Spleen (tissue), 11 donors: ENCODE measurements around the gene TBC1D22A. TPM values are rescaled to one million over a fixed set of nuclear protein-coding genes. Genes with fewer than 3 reads are reported as not detected.
A peak's percentile ranks its signal among the peaks of the same experiment; 100 is the strongest.

ENCODE experiments used
- DNase-seq: peaks from one replicate; pipeline ENCODE4 v3.0.0-alpha.2; 2020
- H3K27ac ChIP-seq, 8 donors: fragments of 200-600 bp; sonication (generic) in 7 of 8; 1 replicate in 4 of 8; 2 replicates in 4 of 8; pipeline versions ENCODE4 v1.5.0 to v1.8.0; 2016 to 2021; ENCODE audit warnings: inconsistent platforms in 4 of 8, mild to moderate bottlenecking in 4 of 8, moderate library complexity in 1 of 8
- H3K27me3 ChIP-seq, 7 donors: fragments of 200-600 bp; sonication (generic) in 6 of 7; replicated peaks in 1 of 7; 1 replicate in 4 of 7; 2 replicates in 3 of 7; pipeline versions ENCODE4 v1.5.0 to v1.8.0; 2016 to 2021; ENCODE audit warnings: inconsistent platforms in 3 of 7, mild to moderate bottlenecking in 1 of 7
- H3K36me3 ChIP-seq, 6 donors: fragments of 200-600 bp; sonication (generic) in 5 of 6; 1 replicate in 4 of 6; 2 replicates in 2 of 6; pipeline versions ENCODE4 v1.5.0 to v1.8.0; 2016 to 2021; ENCODE audit warnings: inconsistent platforms in 2 of 6
- H3K4me1 ChIP-seq, 6 donors: fragments of 200-600 bp; sonication (generic) in 5 of 6; 1 replicate in 3 of 6; 2 replicates in 3 of 6; pipeline versions ENCODE4 v1.5.0 to v1.8.0; 2016 to 2021; ENCODE audit warnings: inconsistent platforms in 3 of 6
- H3K4me3 ChIP-seq, 8 donors: fragments of 200-600 bp; sonication (generic) in 7 of 8; 1 replicate in 4 of 8; 2 replicates in 4 of 8; pipeline versions ENCODE4 v1.5.0 to v1.8.0; 2016 to 2021; ENCODE audit warnings: inconsistent platforms in 4 of 8, mild to moderate bottlenecking in 4 of 8, moderate library complexity in 2 of 8
- H3K9me3 ChIP-seq, 8 donors: fragments of 200-600 bp; sonication (generic) in 7 of 8; 1 replicate in 4 of 8; 2 replicates in 4 of 8; pipeline versions ENCODE4 v1.5.0 to v1.8.0; 2016 to 2021; ENCODE audit warnings: inconsistent platforms in 4 of 8
- POLR2A ChIP-seq, 3 donors: fragments of 450-650 bp; IDR thresholded peaks; one replicate each; pipeline ENCODE4 v1.5.1; 2017; ENCODE audit warnings: antibody characterized with exemption in 3 of 3, mild to moderate bottlenecking in 1 of 3
- POLR2AphosphoS5 ChIP-seq, 3 donors: sonication (generic); formaldehyde crosslinking; IDR thresholded peaks; one replicate each; pipeline ENCODE4 v1.5.1; 2017; ENCODE audit warnings: antibody characterized with exemption in 3 of 3
- whole genome bisulfite sequencing, 5 donors: extraction: QIAGEN DNeasy Blood & Tissue Kit in 3 of 5; methylation state at CpG; one replicate each; pipeline versions ENCODE4 v1.1.5 to v1.1.7; 2013 to 2018; 5-methylcytosine and 5-hydroxymethylcytosine counted together
- intact Hi-C: fragments of 100-400 bp; cut with DNase I; formaldehyde crosslinking; loops from one replicate; pipeline ENCODE4 v1.15.0; 2023; ENCODE audit warnings: low total_unique reads
- polyA plus RNA-seq, 3 donors: library from polyadenylated mRNA; stranded (reverse); fragments of 200-250 nt; gene quantifications; one replicate each; pipeline ENCODE4 v1.2.1, GENCODE V29; 2013
- total RNA-seq, 7 donors: library from RNA; depleted of rRNA in 3 of 7; stranded (reverse); fragments of >200 nt in 3 of 7; fragmentation: NEBNext Ultra II Directional in 4 of 7; extraction: Animal tissue kit (Norgen Biotek cat#: 25700) in 4 of 7; gene quantifications; one replicate each; pipeline versions ENCODE4 v1.1.0 to v1.2.1, GENCODE V29; 2016 to 2021
- TF ChIP-seq, protein P1 (sequence below), 11 experiments: fragments of 200-600 bp in 7 of 11; fragments of 450-650 bp in 4 of 11; sonication (generic) in 4 of 11; IDR thresholded peaks in 8 of 11; conservative IDR thresholded peaks in 3 of 11; 1 replicate in 7 of 11; 2 replicates in 4 of 11; pipeline versions ENCODE4 v1.4.0 to v1.8.0; 2016 to 2021; ENCODE audit warnings: antibody characterized with exemption in 11 of 11, inconsistent platforms in 4 of 11, mild to moderate bottlenecking in 1 of 11
- donor health status: healthy with polysubstance abuse.
- donor health status: DM: no; HTN: no; CAD: no; lungs with moderate emphysema.
- donor health status: DM: no; HTN: no; CAD: no.
- donor health status: Bipolar disorder and iron deficiency.
- donor health status: healthy.
- donor health status: DM: no; HTN: no; CAD: no.
- donor health status: DM: yes; HTN: yes; CAD: no.

The TBC1D22A gene
- total and polyA plus RNA-seq, 10 donors = 17.2 to 66.9 (median 49.6) TPM

DNA sequence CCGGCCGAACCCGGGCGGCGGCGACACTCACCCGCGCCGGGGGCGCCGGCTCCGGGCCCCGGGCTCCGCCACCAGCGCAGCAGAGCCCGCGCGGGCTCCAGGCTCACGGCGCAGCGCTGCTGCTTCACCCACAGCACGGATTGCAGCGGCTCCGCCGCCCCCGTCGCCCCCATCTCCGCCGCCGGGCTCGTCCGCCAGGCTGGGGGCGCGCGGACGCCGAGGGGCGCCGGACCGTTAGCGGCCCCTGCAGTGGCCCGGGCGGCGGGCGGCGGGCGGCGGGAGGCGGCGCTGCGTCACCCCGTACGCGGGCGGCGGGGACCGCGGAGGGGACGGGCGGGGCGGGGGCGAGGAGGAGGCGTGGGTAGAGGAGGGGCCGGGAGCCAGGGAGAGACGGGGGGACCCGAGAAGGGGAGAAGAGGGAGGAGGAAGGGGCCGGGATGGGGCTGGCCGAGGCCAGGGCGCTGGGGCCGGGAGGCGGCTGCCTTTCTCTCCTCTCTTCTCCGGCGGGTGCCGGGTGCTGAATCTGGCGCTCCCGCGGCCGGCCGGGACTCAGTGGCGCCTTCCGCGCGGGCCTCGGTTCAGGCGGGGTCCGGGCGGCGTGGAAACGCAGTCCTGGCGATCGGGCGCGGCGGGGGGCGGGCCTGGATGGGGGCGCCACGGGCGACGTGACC, 24.3 kb upstream of the TBC1D22A start, which contains the start of gene CERK:
TSS of gene CERK (minus strand) at position 277 of the 671 bp plus-strand sequence. CDS start at position 173, 104 bp downstream.
- TF ChIP-seq POLR2A (IDR thresholded peaks at IDR 0.05) (peak in 1 of 3 donors; percentile 7), POLR2AphosphoS5 (IDR thresholded peaks at IDR 0.05) (peak in 2 of 3 donors; percentile 58 to 61)
- TF ChIP-seq, protein P1, sequence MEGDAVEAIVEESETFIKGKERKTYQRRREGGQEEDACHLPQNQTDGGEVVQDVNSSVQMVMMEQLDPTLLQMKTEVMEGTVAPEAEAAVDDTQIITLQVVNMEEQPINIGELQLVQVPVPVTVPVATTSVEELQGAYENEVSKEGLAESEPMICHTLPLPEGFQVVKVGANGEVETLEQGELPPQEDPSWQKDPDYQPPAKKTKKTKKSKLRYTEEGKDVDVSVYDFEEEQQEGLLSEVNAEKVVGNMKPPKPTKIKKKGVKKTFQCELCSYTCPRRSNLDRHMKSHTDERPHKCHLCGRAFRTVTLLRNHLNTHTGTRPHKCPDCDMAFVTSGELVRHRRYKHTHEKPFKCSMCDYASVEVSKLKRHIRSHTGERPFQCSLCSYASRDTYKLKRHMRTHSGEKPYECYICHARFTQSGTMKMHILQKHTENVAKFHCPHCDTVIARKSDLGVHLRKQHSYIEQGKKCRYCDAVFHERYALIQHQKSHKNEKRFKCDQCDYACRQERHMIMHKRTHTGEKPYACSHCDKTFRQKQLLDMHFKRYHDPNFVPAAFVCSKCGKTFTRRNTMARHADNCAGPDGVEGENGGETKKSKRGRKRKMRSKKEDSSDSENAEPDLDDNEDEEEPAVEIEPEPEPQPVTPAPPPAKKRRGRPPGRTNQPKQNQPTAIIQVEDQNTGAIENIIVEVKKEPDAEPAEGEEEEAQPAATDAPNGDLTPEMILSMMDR (IDR thresholded peaks at IDR 0.05 in 8 of 11, conservative IDR thresholded peaks at IDR 0.05 in 3 of 11) = no peak
- H3K36me3 ChIP-seq = no peaks in the 10 kb centered on the region
- intact Hi-C loops = no loop called here
- H3K9me3 ChIP-seq = peaks cover 0 to 4% (median 1%) of the 10 kb centered on the region in 8 donors
- H3K4me3 ChIP-seq = peak within 1 kb of the TSS; percentile 81 to 98 (median 88)
- no peaks in the 10 kb centered on the region for H3K27me3 ChIP-seq
- peak; percentile 91 for DNase-seq
- 0 to 2% (median 1%) methylated on average over 22 to 98 of the region's 99 CpGs for WGBS, 5 donors
- peak within 1 kb of the TSS; percentile 82 to 97 (median 92) for H3K27ac ChIP-seq
- H3K4me1 ChIP-seq = peaks cover 40 to 65% (median 57%) of the 10 kb centered on the region in 6 donors

DNA sequence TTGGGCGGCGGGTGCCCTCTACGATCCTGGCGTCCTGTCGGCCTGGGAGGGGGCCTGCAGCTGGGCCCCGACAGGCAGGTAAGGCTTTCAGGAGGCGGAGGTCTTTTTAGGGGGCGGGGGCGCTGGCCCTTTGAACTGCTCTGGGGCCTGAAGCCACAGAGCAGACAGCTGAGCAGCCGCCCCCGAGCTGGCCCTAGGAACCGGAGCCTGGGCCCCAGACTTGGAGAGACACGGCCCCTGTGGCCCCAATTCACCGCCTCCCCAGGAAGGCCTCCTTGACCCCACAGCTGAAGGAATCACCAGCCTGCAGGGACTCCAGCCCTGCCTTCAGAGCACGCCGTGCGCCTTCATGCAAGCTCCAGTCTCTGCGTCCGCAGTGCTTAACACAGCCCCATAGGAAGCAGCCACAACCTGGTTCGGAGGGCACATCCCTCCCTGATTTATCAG, 23.8 kb upstream of the TBC1D22A start:
- Histone ChIP-seq H3K27ac (peak overlapping the region; percentile 82 to 97 (median 92)), H3K9me3 (peaks cover 0 to 7% (median 2%) of the 10 kb centered on the region in 8 donors), H3K27me3 (no peaks in the 10 kb centered on the region), H3K4me3 (peak overlapping the region; percentile 60 to 98 (median 84)), H3K4me1 (peaks cover 40 to 60% (median 52%) of the 10 kb centered on the region in 6 donors), H3K36me3 (no peaks in the 10 kb centered on the region)
- 13 to 27% (median 20%) methylated on average over 8 to 20 of the region's 20 CpGs for WGBS, 5 donors
- no peak for DNase-seq
- intact Hi-C loops = no loop called here
- TF ChIP-seq POLR2AphosphoS5 (IDR thresholded peaks at IDR 0.05) (no peak), POLR2A (IDR thresholded peaks at IDR 0.05) (no peak)
- TF ChIP-seq, protein P1 (IDR thresholded peaks at IDR 0.05 in 8 of 11, conservative IDR thresholded peaks at IDR 0.05 in 3 of 11) = no peak

DNA sequence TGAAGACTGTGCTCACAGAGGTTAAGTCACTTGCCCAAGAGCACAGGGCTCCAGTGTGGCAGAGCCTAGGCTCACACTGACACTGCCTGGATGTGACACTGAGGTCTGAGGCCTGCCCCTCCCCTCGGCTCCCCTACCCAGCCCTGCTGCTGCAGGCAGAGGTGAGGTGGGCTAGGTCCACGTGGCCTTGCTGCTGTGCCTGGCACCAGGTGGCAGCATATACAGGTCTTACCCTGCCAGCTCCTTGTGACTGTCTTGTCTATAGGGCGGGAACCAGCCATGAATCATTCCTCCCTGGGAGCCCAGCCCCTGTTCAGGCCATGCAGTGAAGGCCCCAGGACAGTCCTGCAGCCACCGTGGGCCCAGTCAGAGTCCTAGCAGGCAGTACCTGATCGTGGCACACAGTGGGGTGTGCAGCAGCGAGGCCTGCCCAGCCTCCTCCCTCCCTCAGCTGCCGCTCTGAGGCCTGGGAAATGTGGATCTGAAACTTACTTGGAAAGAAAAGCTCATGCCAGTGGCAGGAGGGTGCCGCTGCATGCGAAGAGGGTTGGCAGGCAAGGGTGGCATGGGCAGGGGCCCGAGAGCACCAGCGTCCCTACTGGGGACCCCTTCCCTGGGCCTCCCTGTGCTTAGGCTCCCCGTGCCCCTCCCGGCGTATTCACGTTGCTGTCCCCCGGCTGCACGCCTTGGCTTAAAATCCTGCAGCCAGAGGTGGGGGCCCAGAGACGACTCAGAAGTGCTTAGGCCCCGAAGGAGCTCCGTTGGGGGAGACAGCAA, 23.2 kb upstream of the TBC1D22A start:
- peaks cover 0 to 7% (median 2%) of the 10 kb centered on the region in 8 donors for H3K9me3 ChIP-seq
- intact Hi-C loops = no loop called here
- WGBS, 5 donors = 80 to 90% (median 85%) methylated on average over 17 to 20 of the region's 20 CpGs
- peak overlapping the region; percentile 82 to 97 (median 92) for H3K27ac ChIP-seq
- H3K4me3 ChIP-seq = peak overlapping the region; percentile 60 to 98 (median 84)
- DNase-seq = no peak
- H3K27me3 ChIP-seq = no peaks in the 10 kb centered on the region
- peaks cover 36 to 54% (median 46%) of the 10 kb centered on the region in 6 donors for H3K4me1 ChIP-seq
- TF ChIP-seq POLR2AphosphoS5 (IDR thresholded peaks at IDR 0.05) (peak in 2 of 3 donors; percentile 43 to 53), POLR2A (IDR thresholded peaks at IDR 0.05) (no peak)
- TF ChIP-seq, protein P1 (IDR thresholded peaks at IDR 0.05 in 8 of 11, conservative IDR thresholded peaks at IDR 0.05 in 3 of 11) = peak in 6 of 11 experiments; percentile 23 to 61 (median 38)
- H3K36me3 ChIP-seq = no peaks in the 10 kb centered on the region
